GM12878 (cell line): ENCODE results near the gene GLT6D1. TPM values are rescaled to one million over a fixed set of nuclear protein-coding genes. Genes with fewer than 3 reads are reported as not detected.

Experiments used
- ATAC-seq: fragments of 200-7000 bp; cut with Tn5 transposase; 3 replicates; pipeline ENCODE4 v1.9.1; 2020; ENCODE audit warnings: mild to moderate bottlenecking, moderate library complexity
- BruUV-seq: library from RNA; stranded (reverse); fragments of 400-500 nt; replicated peaks from 2 replicates; lab custom pipeline; 2021; lab: Mats Ljungman, UMichigan
- CTCF ChIA-PET: fragments of 300-600 bp; sonication (Branson Sonifier 250); formaldehyde crosslinking; extraction: SDS; loops from one replicate; lab custom pipeline; 2021; ENCODE audit warnings: inconsistent platforms; lab: Yijun Ruan, JAX
- POLR2A ChIA-PET: fragments of 350-600 bp; formaldehyde crosslinking; extraction: SDS; loops from one replicate; lab custom pipeline; 2021; ENCODE audit warnings: inconsistent platforms; lab: Charles Lee
- RAD21 ChIA-PET: fragments of 300-600 bp; sonication (Branson Sonifier 250); formaldehyde crosslinking; loops from one replicate; lab custom pipeline; 2023; ENCODE audit warnings: antibody characterized with exemption; ENCODE audit not compliant: unreplicated experiment; lab: Charles Lee
- SMC1A ChIA-PET: fragments of 300-600 bp; sonication (Branson Sonifier 250); formaldehyde crosslinking; loops from one replicate; lab custom pipeline; 2023; ENCODE audit not compliant: unreplicated experiment, uncharacterized antibody; lab: Charles Lee
- DNase-seq: peaks from one replicate; pipeline ENCODE4 v3.0.0-alpha.2; 2011; ENCODE audit warnings: low read depth, low spot score
- FAIRE-seq: peaks from 3 replicates; lab custom pipeline; 2011; peaks lifted over from hg19 to GRCh38; lab: Jason Lieb, UNC
- H2AFZ ChIP-seq: 2 replicates; pipeline ENCODE4 v1.6.0; 2011; ENCODE audit warnings: low read depth, low read length, control low read depth; ENCODE audit not compliant: control insufficient read depth
- H3K27ac ChIP-seq: 2 replicates; pipeline ENCODE4 v1.5.1; 2011; ENCODE audit warnings: control low read depth; ENCODE audit not compliant: control insufficient read depth, insufficient read depth
- H3K27me3 ChIP-seq, 2 experiments: replicated peaks in 1 of 2; 2 replicates each; pipeline versions ENCODE4 v1.6.0 to v1.6.1; 2011; ENCODE audit warnings: low read length in 1 of 2; ENCODE audit not compliant: control insufficient read depth in 2 of 2, insufficient read depth in 2 of 2
- H3K36me3 ChIP-seq, 2 experiments: 2 replicates each; pipeline ENCODE4 v1.5.1; 2011; ENCODE audit warnings: low read length in 1 of 2; ENCODE audit not compliant: control insufficient read depth in 2 of 2, insufficient read depth in 2 of 2
- H3K4me1 ChIP-seq: 2 replicates; pipeline ENCODE4 v1.6.1; 2011; ENCODE audit warnings: mild to moderate bottlenecking, low read length, moderate library complexity, mixed read lengths; ENCODE audit not compliant: control insufficient read depth, insufficient read depth
- H3K4me2 ChIP-seq: 2 replicates; pipeline ENCODE4 v1.6.0; 2011; ENCODE audit warnings: control low read depth; ENCODE audit not compliant: control insufficient read depth, insufficient read depth
- H3K4me3 ChIP-seq: fragments of 200-600 bp; sonication (generic); 2 replicates; pipeline ENCODE4 v1.5.1; 2016
- H3K79me2 ChIP-seq: 2 replicates; pipeline ENCODE4 v1.6.0; 2011; ENCODE audit warnings: low read length; ENCODE audit not compliant: control insufficient read depth, insufficient read depth
- H3K9ac ChIP-seq: 2 replicates; pipeline ENCODE4 v1.8.0; 2011; ENCODE audit warnings: low read length, control low read depth, mixed read lengths; ENCODE audit not compliant: control insufficient read depth, insufficient read depth
- H3K9me3 ChIP-seq: replicated peaks from 3 replicates; pipeline ENCODE4 v1.5.1; 2011; ENCODE audit warnings: mild to moderate bottlenecking, low read length; ENCODE audit not compliant: control insufficient read depth, insufficient read depth
- H4K20me1 ChIP-seq: 2 replicates; pipeline ENCODE4 v1.6.0; 2011; ENCODE audit not compliant: control insufficient read depth, insufficient read depth
- BHLHE40 ChIP-seq, 2 experiments: fragments of 450-650 bp in 1 of 2; IDR thresholded peaks; 2 replicates each; pipeline ENCODE4 v1.6.1; 2011 to 2017; ENCODE audit warnings: low read depth in 2 of 2, borderline replicate concordance in 1 of 2, improper control_type of control experiment in 1 of 2, low read length in 1 of 2, mild to moderate bottlenecking in 1 of 2
- EGR1 ChIP-seq, 2 experiments: IDR thresholded peaks; 1 replicate in 1 of 2; 2 replicates in 1 of 2; pipeline ENCODE4 v1.6.1; 2011 to 2012; ENCODE audit warnings: low read depth in 2 of 2, low read length in 2 of 2, borderline replicate concordance in 1 of 2, mild to moderate bottlenecking in 1 of 2, moderate library complexity in 1 of 2
- EP300 ChIP-seq, 2 experiments: fragments of 150-350 bp in 1 of 2; IDR thresholded peaks; 2 replicates each; pipeline ENCODE4 v1.6.1; 2011 to 2012; ENCODE audit warnings: low read depth in 2 of 2, low read length in 2 of 2, borderline replicate concordance in 1 of 2, improper control_type of control experiment in 1 of 2, inconsistent platforms in 1 of 2; ENCODE audit not compliant: control insufficient read depth in 1 of 2
- LARP7 ChIP-seq: fragments of 450-650 bp; IDR thresholded peaks from 2 replicates; pipeline ENCODE4 v1.6.1; 2017; ENCODE audit warnings: mild to moderate bottlenecking
- NKRF ChIP-seq: fragments of 450-650 bp; conservative IDR thresholded peaks from 2 replicates; pipeline ENCODE4 v1.6.1; 2017; ENCODE audit warnings: mild to moderate bottlenecking, moderate library complexity
- TAF1 ChIP-seq: IDR thresholded peaks from 2 replicates; pipeline ENCODE4 v1.6.1; 2011; ENCODE audit warnings: mild to moderate bottlenecking, low read depth, low read length, borderline replicate concordance
- WGBS: methylation state at CpG from one replicate; pipeline ENCODE4 v1.1.6; 2016; ENCODE audit warnings: low lambda C conversion rate; ENCODE audit not compliant: insufficient replicate concordance, insufficient coverage; ENCODE audit errors: missing lambda C conversion rate; 5-methylcytosine and 5-hydroxymethylcytosine counted together
- in situ Hi-C: fragments of 300-500 bp; cut with MboI; formaldehyde crosslinking; loops from 9 replicates; pipeline ENCODE4 v1.14.3; 2018; ENCODE audit warnings: mixed read lengths
- intact Hi-C: fragments of 100-400 bp; cut with micrococcal nuclease; formaldehyde crosslinking; loops from one replicate; pipeline ENCODE4 v1.14.2; 2022; ENCODE audit not compliant: unreplicated experiment
- polyA plus RNA-seq, 11 experiments: library from polyadenylated mRNA; depleted of rRNA in 4 of 11; unstranded in 6 of 11; stranded (reverse) in 5 of 11; fragments of >200 nt; fragmentation: Nextera tagmentation in 4 of 11; fragmentation: Illumina TruSeq in 1 of 11; extraction: Ambion mirVana in 4 of 11; extraction: Trizol in 1 of 11; gene quantifications; 1 replicate in 1 of 11; 2 replicates in 10 of 11; pipeline versions ENCODE4 v1.2.1 to v1.2.3, GENCODE V29; 2011 to 2016; ENCODE audit warnings: inconsistent platforms in 2 of 11, missing spikeins in 2 of 11, low read depth in 1 of 11
- total RNA-seq, 4 experiments: library from RNA; depleted of rRNA in 3 of 4; stranded (reverse); fragments of >200 nt in 3 of 4; fragmentation: Illumina TruSeq in 1 of 4; extraction: Trizol in 1 of 4; gene quantifications; 2 replicates each; pipeline versions ENCODE4 v1.2.1 to v1.2.3, GENCODE V29; 2013 to 2021

GLT6D1 gene
- total and polyA plus RNA-seq, 10 of the 15 experiments (the other 5 are each of a cell fraction or from before 2014, with no cell fraction given): not detected

GRCh38 chr9:135591506-135592330 is 47.6 kb downstream of the GLT6D1 start:
- no peak overlapping the region for H3K4me3 ChIP-seq
- BruUV-seq: no TSS peak
- ChIA-PET RAD21 (no interaction called here), POLR2A (no interaction called here), CTCF (no interaction called here), SMC1A (no interaction called here)
- no peaks in the 10 kb centered on the region for H3K9me3 ChIP-seq
- DNase-seq (no peak), ATAC-seq (no peak), FAIRE-seq (no peak)
- intact Hi-C loops: no loop called here
- no peaks in the 10 kb centered on the region for H3K27me3 ChIP-seq
- no peak overlapping the region for H3K27ac ChIP-seq
- no peaks in the 10 kb centered on the region for H4K20me1 ChIP-seq
- H3K79me2 ChIP-seq: no peaks in the 10 kb centered on the region
- TF ChIP-seq LARP7 (no peak), BHLHE40 (IDR thresholded peaks at IDR 0.05; ENCODE audit: borderline replicate concordance in 1 of 2, low read depth in 2 of 2, low read length in 1 of 2) (no peak), EGR1 (IDR thresholded peaks at IDR 0.05; ENCODE audit: borderline replicate concordance in 1 of 2, low read depth in 2 of 2, low read length in 2 of 2) (no peak), NKRF (no peak), EP300 (IDR thresholded peaks at IDR 0.05; ENCODE audit: borderline replicate concordance in 1 of 2, control insufficient read depth in 1 of 2, low read depth in 2 of 2, low read length in 2 of 2) (no peak), TAF1 (no peak)
- H2AFZ ChIP-seq: no peak overlapping the region
- in situ Hi-C loops: no loop called here
- WGBS: 34% methylated on average over 20 of the region's 22 CpGs
- H3K36me3 ChIP-seq: no peaks in the 10 kb centered on the region
- H3K4me1 ChIP-seq: no peaks in the 10 kb centered on the region
- H3K4me2 ChIP-seq: no peak overlapping the region
- no peak overlapping the region for H3K9ac ChIP-seq
